A549 (cell line): Measurements from ENCODE around the gene PDE4D.

Experiments
- CEBPB ChIP-seq, 2 experiments: fragments of >200 bp in 1 of 2; sonication (Bioruptor Twin) in 1 of 2; formaldehyde crosslinking in 1 of 2; IDR thresholded peaks; 2 replicates each; pipeline ENCODE4 v1.6.1; 2012 to 2016
- CHD2 ChIP-seq: fragments of 150-350 bp; IDR thresholded peaks from 2 replicates; pipeline ENCODE4 v1.6.1; 2014; ENCODE audit warnings: low read length; ENCODE audit not compliant: partially characterized antibody
- CTCF ChIP-seq: fragments of >200 bp; sonication (Bioruptor Twin); formaldehyde crosslinking; IDR thresholded peaks from 3 replicates; pipeline ENCODE4 v1.5.1; 2016
- E2F6 ChIP-seq: IDR thresholded peaks from 2 replicates; pipeline ENCODE4 v1.6.1; 2012; ENCODE audit warnings: low read depth, borderline replicate concordance
- EP300 ChIP-seq, 2 experiments: fragments of >200 bp; sonication (Bioruptor Twin); formaldehyde crosslinking; IDR thresholded peaks; 2 replicates in 1 of 2; 3 replicates in 1 of 2; pipeline ENCODE4 v1.6.1; 2016 to 2017
- FOSL2 ChIP-seq, 2 experiments: fragments of 450-650 bp in 1 of 2; fragments of >200 bp in 1 of 2; sonication (Bioruptor Twin) in 1 of 2; formaldehyde crosslinking; IDR thresholded peaks; 2 replicates each; pipeline versions ENCODE4 v1.5.0 to v1.6.1; 2016 to 2020; ENCODE audit warnings: mild to moderate bottlenecking in 1 of 2, moderate library complexity in 1 of 2
- KDM1A ChIP-seq: fragments of 200-600 bp; sonication (generic); IDR thresholded peaks from 2 replicates; pipeline ENCODE4 v1.6.1; 2016; ENCODE audit warnings: low read depth, mild to moderate bottlenecking
- MAFK ChIP-seq: fragments of 450-650 bp; IDR thresholded peaks from 2 replicates; pipeline ENCODE4 v1.6.1; 2014; ENCODE audit not compliant: partially characterized antibody
- PHF8 ChIP-seq: fragments of 200-600 bp; sonication (generic); IDR thresholded peaks from 2 replicates; pipeline ENCODE4 v1.6.1; 2016; ENCODE audit warnings: low read depth, mild to moderate bottlenecking, antibody characterized with exemption, moderate library complexity, borderline replicate concordance
- RAD21 ChIP-seq, 2 experiments: fragments of >200 bp in 1 of 2; sonication (Bioruptor Twin) in 1 of 2; formaldehyde crosslinking in 1 of 2; IDR thresholded peaks in 1 of 2; conservative IDR thresholded peaks in 1 of 2; 2 replicates in 1 of 2; 3 replicates in 1 of 2; pipeline ENCODE4 v1.6.1; 2012 to 2018; ENCODE audit warnings: inconsistent platforms in 1 of 2
- RCOR1 ChIP-seq: fragments of 150-350 bp; IDR thresholded peaks from 2 replicates; pipeline ENCODE4 v1.6.1; 2014; ENCODE audit warnings: antibody characterized with exemption, low read length, low read depth
- REST ChIP-seq: fragments of 200-600 bp; sonication (generic); IDR thresholded peaks from 2 replicates; pipeline ENCODE4 v1.6.1; 2016; ENCODE audit warnings: antibody characterized with exemption, mild to moderate bottlenecking, moderate library complexity
- RNF2 ChIP-seq: fragments of 200-600 bp; sonication (generic); IDR thresholded peaks from 2 replicates; pipeline ENCODE4 v1.6.1; 2016; ENCODE audit warnings: low read depth, mild to moderate bottlenecking, antibody characterized with exemption, moderate library complexity, borderline replicate concordance

- TF ChIP-seq MAFK (no peak), CTCF (no peak), REST (no peak), PHF8 (no peak), RCOR1 (no peak), CHD2 (no peak), E2F6 (no peak), KDM1A (no peak), RAD21 (conservative IDR thresholded peaks at IDR 0.05 in 1 of 2, IDR thresholded peaks at IDR 0.05 in 1 of 2) (no peak), RNF2 (no peak), CEBPB (IDR thresholded peaks at IDR 0.05) (no peak), FOSL2 (IDR thresholded peaks at IDR 0.05) (no peak), FOSL2 (CRISPR knock-in tag; IDR thresholded peaks at IDR 0.05) (no peak), EP300 (IDR thresholded peaks at IDR 0.05) (no peak)
These were observed 368.2 kb downstream of the PDE4D start for GRCh38 chr5:59525311-59525710.
